Neuron (in vitro differentiated cells): ENCODE results near the gene UNC13A.

ENCODE experiments used
- H2AFZ ChIP-seq: one replicate; pipeline ENCODE4 v1.6.1; 2013; ENCODE audit warnings: low read depth, mild to moderate bottlenecking, inconsistent platforms, low read length, moderate library complexity
- H3K27me3 ChIP-seq: one replicate; pipeline ENCODE4 v1.6.1; 2013; ENCODE audit warnings: low read length; ENCODE audit not compliant: insufficient read depth
- H3K36me3 ChIP-seq: one replicate; pipeline ENCODE4 v1.6.1; 2013; ENCODE audit warnings: low read length; ENCODE audit not compliant: insufficient read depth
- H3K4me1 ChIP-seq: one replicate; pipeline ENCODE4 v1.6.1; 2013; ENCODE audit warnings: low read length; ENCODE audit not compliant: insufficient read depth
- H3K4me3 ChIP-seq: 2 replicates; pipeline ENCODE4 v1.5.1; 2013; ENCODE audit warnings: mild to moderate bottlenecking, low read length, moderate library complexity
- H3K9me3 ChIP-seq: one replicate; pipeline ENCODE4 v1.6.1; 2013; ENCODE audit warnings: low read length

The UNC13A gene

DNA sequence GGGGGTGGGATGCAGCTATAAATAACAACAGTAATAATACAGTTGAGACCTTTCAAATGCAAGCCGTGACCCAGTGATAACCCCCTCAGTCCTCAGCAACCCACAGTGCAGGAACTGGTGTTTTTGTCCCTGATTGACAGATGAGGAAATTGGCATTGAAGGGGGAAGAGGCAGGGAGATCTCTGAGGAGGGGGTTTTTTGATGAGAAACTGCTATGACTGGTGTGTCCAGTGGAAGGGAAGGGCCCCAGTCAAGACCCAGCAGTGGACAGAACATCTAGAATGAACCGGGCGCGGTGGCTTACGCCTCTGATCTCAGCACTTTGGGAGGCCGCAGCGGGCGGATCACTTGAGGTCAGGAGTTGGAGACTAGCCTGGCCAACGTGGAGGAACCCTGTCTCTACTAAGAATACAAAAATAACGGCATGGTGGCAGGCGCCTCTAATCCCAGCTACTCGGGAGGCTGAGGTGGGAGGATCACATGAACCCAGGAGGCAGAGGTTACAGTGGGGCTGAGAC, 33.0 kb upstream of the UNC13A start:
- H3K4me3 ChIP-seq = peak overlapping the region; percentile 60
- H3K36me3 ChIP-seq = peaks cover 44% of the 10 kb centered on the region
- H2AFZ ChIP-seq = no peak overlapping the region
- H3K27me3 ChIP-seq = no peaks in the 10 kb centered on the region
- H3K9me3 ChIP-seq = no peaks in the 10 kb centered on the region
- H3K4me1 ChIP-seq = peaks cover 20% of the 10 kb centered on the region

DNA sequence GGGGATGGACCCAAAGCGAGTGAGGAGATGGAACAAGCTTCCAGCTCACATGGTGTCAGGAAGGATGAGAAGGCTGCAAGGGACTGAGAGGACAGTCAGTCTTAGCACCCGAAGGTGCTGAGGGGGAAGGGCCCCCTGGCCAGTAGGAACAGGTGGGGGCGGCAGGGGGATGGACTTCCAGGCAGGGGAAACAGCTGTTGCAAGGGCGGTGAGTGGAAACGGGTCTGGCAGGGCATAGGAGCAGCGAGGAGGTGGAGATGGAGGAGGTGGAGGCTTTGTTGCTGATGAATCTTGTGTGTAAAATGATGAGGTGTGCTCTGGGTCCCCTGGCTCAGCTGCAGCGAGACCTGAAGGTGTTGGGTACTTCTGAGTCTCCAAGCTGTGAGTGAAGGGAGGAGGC, 32.3 kb upstream of the UNC13A start:
- Histone ChIP-seq H3K4me3 (peak overlapping the region; percentile 60), H2AFZ (no peak overlapping the region), H3K36me3 (peaks cover 37% of the 10 kb centered on the region), H3K27me3 (no peaks in the 10 kb centered on the region), H3K4me1 (peaks cover 20% of the 10 kb centered on the region), H3K9me3 (no peaks in the 10 kb centered on the region)

- H3K36me3 ChIP-seq = peaks cover 31% of the 10 kb centered on the region
- no peaks in the 10 kb centered on the region for H3K27me3 ChIP-seq
- H3K9me3 ChIP-seq = no peaks in the 10 kb centered on the region
- no peak overlapping the region for H2AFZ ChIP-seq
- peaks cover 20% of the 10 kb centered on the region for H3K4me1 ChIP-seq
- peak overlapping the region; percentile 60 for H3K4me3 ChIP-seq
Measured at GRCh38 chr19:17719730-17720400, 31.7 kb upstream of the UNC13A start.

DNA sequence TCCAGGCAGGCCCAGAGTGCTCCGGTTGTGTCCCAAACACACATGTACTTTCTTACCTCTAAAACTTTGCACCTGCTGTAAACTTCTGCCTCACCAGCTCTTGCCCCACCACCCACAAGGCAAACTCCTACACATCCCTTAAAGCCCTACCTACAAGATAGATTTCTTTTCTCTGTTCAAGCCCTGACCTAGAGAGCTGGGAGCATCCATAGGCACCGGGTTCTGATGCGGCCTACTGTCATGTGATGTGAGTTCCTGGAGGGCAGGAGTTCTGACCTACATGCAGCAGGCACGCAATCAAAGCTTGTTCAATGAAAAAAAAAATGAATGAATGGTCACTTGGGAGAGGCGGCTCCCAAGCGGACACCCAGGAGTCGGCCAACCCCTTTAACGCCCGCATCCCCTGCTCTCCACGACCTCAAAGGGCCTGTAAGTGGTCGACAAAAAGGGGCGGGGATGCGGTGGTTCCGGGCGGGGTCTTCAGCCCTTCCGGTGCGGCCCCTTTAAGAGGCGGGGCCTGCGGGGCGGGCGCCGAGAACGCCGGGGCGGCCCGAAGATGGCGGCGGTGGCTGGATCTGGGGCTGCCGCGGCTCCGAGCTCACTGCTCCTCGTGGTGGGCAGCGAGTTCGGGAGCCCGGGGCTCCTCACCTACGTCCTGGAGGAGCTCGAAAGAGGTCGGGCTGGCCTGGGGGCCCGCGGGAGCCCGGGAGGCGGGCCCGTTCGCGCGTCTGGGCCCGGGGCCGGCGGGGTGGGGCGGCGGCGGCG, 31.0 kb upstream of the UNC13A start, which contains the start of gene MAP1S:
MAP1S (plus strand) TSS at position 534 of the 765 bp plus-strand sequence; CDS start at position 557, 23 bp downstream.
- Histone ChIP-seq H3K27me3 (no peaks in the 10 kb centered on the region), H3K4me3 (peak within 1 kb of the TSS; percentile 60), H3K9me3 (no peaks in the 10 kb centered on the region)

GRCh38 chr19:17718550-17718946, 30.4 kb upstream of the UNC13A start:
- Histone ChIP-seq H3K27me3 (no peaks in the 10 kb centered on the region), H3K4me3 (peak overlapping the region; percentile 60), H3K4me1 (peaks cover 20% of the 10 kb centered on the region), H3K9me3 (no peaks in the 10 kb centered on the region), H3K36me3 (peaks cover 20% of the 10 kb centered on the region), H2AFZ (peak overlapping the region; percentile 61)

More for the DNA sequence above, 31.0 kb upstream of the UNC13A start, which contains the start of gene MAP1S:
- H3K36me3 ChIP-seq = peaks cover 25% of the 10 kb centered on the region
- peaks cover 20% of the 10 kb centered on the region for H3K4me1 ChIP-seq
- H2AFZ ChIP-seq = peak within 1 kb of the TSS; percentile 61

DNA sequence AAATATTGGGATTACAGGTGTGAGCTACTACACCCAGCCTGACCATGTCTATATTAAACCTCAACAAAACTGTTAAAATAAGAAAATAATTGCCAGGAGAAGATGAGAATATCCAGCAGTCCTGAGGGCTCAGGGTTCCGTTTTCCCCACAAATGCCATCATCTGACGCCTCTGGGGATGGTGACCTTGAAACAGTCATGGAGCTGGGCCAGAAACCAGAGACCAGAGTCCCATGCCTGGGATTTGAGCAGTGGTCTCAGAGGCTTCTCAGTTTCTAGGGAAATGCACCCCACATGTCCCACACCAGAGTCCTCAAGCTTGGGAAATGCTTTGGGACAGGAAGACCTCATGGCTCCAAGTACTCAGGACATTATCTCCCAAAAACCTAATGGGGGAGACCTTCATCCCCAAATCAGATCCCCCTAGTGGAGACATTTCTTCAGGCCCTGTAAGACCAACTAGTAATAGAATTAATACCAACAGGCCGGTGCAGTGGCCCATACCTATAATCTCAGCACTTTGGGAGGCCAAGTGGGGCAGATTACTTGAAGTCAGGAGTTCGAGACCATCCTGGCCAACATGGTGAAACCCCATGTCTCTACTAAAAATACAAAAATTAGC, 28.3 kb upstream of the UNC13A start:
- H3K27me3 ChIP-seq = no peaks in the 10 kb centered on the region
- H3K9me3 ChIP-seq = no peaks in the 10 kb centered on the region
- peaks cover 20% of the 10 kb centered on the region for H3K4me1 ChIP-seq

DNA sequence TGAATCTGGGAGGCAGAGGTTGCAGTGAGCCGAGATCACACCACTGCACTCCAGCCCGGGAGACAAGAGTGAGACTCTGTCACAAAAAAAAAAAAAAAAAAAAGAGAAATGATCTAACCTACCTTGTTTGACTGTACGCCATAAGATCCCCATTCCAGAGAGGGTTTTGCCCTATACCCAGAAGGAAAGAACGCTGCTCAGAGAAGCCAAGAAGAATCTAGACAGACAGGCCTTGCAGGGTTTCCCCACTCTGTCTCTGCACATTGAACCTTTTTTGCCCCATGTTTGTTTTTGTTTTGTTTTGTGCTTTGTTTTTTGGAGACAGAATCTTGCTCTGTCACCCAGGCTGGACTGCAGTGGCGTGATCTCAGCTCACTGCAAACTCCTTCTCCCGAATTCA, 23.7 kb upstream of the UNC13A start:
- no peaks in the 10 kb centered on the region for H3K4me1 ChIP-seq
- H3K9me3 ChIP-seq = no peaks in the 10 kb centered on the region

More for the DNA sequence above, 28.3 kb upstream of the UNC13A start:
- peaks cover 5% of the 10 kb centered on the region for H3K36me3 ChIP-seq
- no peak overlapping the region for H2AFZ ChIP-seq
- H3K4me3 ChIP-seq = no peak overlapping the region

GRCh38 chr19:17706750-17707181, 18.6 kb upstream of the UNC13A start:
- peaks cover 3% of the 10 kb centered on the region for H3K27me3 ChIP-seq
- H3K4me3 ChIP-seq = no peak overlapping the region
- H3K9me3 ChIP-seq = no peaks in the 10 kb centered on the region
- H3K4me1 ChIP-seq = no peaks in the 10 kb centered on the region
- H3K36me3 ChIP-seq = no peaks in the 10 kb centered on the region
- H2AFZ ChIP-seq = no peak overlapping the region

More for the DNA sequence above, 23.7 kb upstream of the UNC13A start:
- Histone ChIP-seq H2AFZ (no peak overlapping the region), H3K4me3 (no peak overlapping the region), H3K27me3 (no peaks in the 10 kb centered on the region), H3K36me3 (no peaks in the 10 kb centered on the region)

DNA sequence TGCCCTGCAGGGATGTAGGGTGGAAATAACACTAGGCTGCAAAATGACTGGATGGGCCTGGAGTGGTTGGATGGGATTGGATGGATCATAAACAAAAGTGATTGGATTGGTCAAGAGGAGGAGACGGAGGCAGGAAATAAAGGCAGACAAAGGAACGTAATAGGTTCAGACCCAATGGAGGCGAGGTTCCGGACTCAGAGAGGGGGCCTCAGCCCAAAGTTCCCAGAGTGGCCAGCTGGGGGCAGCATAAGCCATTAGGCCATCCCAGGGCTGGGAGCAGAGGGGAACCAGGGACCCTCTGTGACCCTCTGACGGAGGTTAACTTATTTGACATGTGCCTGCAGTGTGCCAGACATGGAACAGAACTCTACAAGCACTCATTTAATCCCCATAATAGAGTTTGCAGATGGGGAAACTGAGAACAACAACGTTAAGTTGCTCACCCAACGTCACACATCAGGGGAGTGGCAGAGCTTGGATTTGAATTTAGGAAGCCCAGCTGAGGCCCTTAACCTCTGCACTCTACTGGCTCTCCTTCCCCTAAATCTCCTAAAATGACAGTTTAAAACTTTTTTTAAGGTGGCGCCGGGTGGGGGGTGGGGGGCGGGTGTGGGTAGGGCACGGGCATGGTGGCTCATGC, 15.8 kb upstream of the UNC13A start:
- Histone ChIP-seq H3K4me3 (no peak overlapping the region), H3K9me3 (no peaks in the 10 kb centered on the region), H3K27me3 (peaks cover 6% of the 10 kb centered on the region), H2AFZ (no peak overlapping the region), H3K36me3 (no peaks in the 10 kb centered on the region), H3K4me1 (no peaks in the 10 kb centered on the region)

GRCh38 chr19:17695198-17695597, 7.0 kb upstream of the UNC13A start:
- Histone ChIP-seq H3K4me3 (no peak overlapping the region), H3K36me3 (no peaks in the 10 kb centered on the region)

DNA sequence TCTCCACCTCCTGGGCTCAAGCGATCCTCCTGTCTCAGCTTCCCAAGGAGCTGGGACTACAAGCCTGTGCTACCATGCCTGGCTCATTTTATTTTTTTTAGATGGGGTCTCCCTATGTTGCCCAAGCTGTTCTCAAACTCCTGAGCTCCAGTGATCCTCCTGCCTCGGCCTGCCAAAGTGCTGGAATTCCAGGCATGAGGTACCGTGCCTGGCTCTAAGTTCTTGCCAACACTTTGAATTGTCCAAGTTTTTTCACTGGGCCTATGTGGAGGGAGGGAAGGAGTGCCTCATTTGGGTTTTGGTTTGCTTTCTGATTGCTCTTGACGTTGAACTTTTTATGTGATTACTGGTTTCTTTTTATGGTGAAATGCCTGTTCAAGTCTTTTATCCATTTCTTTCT, 4.4 kb upstream of the UNC13A start:
- Histone ChIP-seq H3K9me3 (no peaks in the 10 kb centered on the region), H3K4me1 (peaks cover 8% of the 10 kb centered on the region), H2AFZ (no peak overlapping the region), H3K36me3 (no peaks in the 10 kb centered on the region), H3K4me3 (no peak overlapping the region), H3K27me3 (no peaks in the 10 kb centered on the region)

More at GRCh38 chr19:17695198-17695597, 7.0 kb upstream of the UNC13A start:
- peaks cover 6% of the 10 kb centered on the region for H3K27me3 ChIP-seq
- no peak overlapping the region for H2AFZ ChIP-seq
- no peaks in the 10 kb centered on the region for H3K4me1 ChIP-seq
- no peaks in the 10 kb centered on the region for H3K9me3 ChIP-seq

GRCh38 chr19:17688853-17689595, 870 bp upstream of the UNC13A start:
- Histone ChIP-seq H3K9me3 (no peaks in the 10 kb centered on the region), H3K36me3 (no peaks in the 10 kb centered on the region), H2AFZ (peak overlapping the region; percentile 84), H3K27me3 (no peaks in the 10 kb centered on the region), H3K4me1 (peaks cover 24% of the 10 kb centered on the region), H3K4me3 (no peak overlapping the region)
